Liver (tissue), 9 donors: ENCODE data around the gene DAG1. TPM values are rescaled to one million over a fixed set of nuclear protein-coding genes. Genes with fewer than 3 reads are reported as not detected.

Experiments used
- DNase-seq: peaks from one replicate; pipeline ENCODE4 v3.0.0-alpha.2; 2017; ENCODE audit warnings: low spot score
- H3K27ac ChIP-seq, 2 donors: one replicate each; pipeline ENCODE4 v1.7.0; 2013; ENCODE audit warnings: inconsistent platforms in 2 of 2, low read length in 2 of 2, control low read depth in 1 of 2, low read depth in 1 of 2, mild to moderate bottlenecking in 1 of 2
- H3K27me3 ChIP-seq, 4 donors: one replicate each; pipeline versions ENCODE4 v1.6.1 to v1.7.0; 2013; ENCODE audit warnings: low read length in 3 of 4, inconsistent platforms in 1 of 4, mild to moderate bottlenecking in 1 of 4, moderate library complexity in 1 of 4; ENCODE audit not compliant: control insufficient read depth in 4 of 4, insufficient read depth in 4 of 4
- H3K36me3 ChIP-seq, 4 donors: one replicate each; pipeline versions ENCODE4 v1.6.1 to v1.7.0; 2013; ENCODE audit warnings: low read length in 3 of 4, mild to moderate bottlenecking in 3 of 4, low read depth in 1 of 4, moderate library complexity in 1 of 4; ENCODE audit not compliant: control insufficient read depth in 4 of 4, insufficient read depth in 3 of 4
- H3K4me1 ChIP-seq, 4 donors: one replicate each; pipeline versions ENCODE4 v1.6.1 to v1.7.0; 2013; ENCODE audit warnings: low read length in 3 of 4, mild to moderate bottlenecking in 3 of 4, moderate library complexity in 1 of 4; ENCODE audit not compliant: control insufficient read depth in 4 of 4, insufficient read depth in 4 of 4
- H3K4me3 ChIP-seq, 3 donors: one replicate each; pipeline versions ENCODE4 v1.6.1 to v1.7.0; 2013; ENCODE audit warnings: low read length in 3 of 3, control low read depth in 1 of 3, low read depth in 1 of 3, mild to moderate bottlenecking in 1 of 3
- H3K9ac ChIP-seq, 2 donors: one replicate each; pipeline ENCODE4 v1.7.0; 2013; ENCODE audit warnings: low read length in 2 of 2, mild to moderate bottlenecking in 2 of 2, moderate library complexity in 2 of 2, control low read depth in 1 of 2, low read depth in 1 of 2
- H3K9me3 ChIP-seq, 4 donors: one replicate each; pipeline versions ENCODE4 v1.6.1 to v1.7.0; 2013; ENCODE audit warnings: low read length in 3 of 4; ENCODE audit not compliant: control insufficient read depth in 4 of 4
- EGR1 ChIP-seq, 2 donors: IDR thresholded peaks; 2 replicates each; pipeline ENCODE4 v1.6.1; 2016 to 2018; ENCODE audit warnings: antibody characterized with exemption in 2 of 2, low read depth in 2 of 2
- FOXA1 ChIP-seq: IDR thresholded peaks from 2 replicates; pipeline ENCODE4 v1.6.1; 2016; ENCODE audit warnings: antibody characterized with exemption
- FOXA2 ChIP-seq: IDR thresholded peaks from 2 replicates; pipeline ENCODE4 v1.6.1; 2016; ENCODE audit warnings: antibody characterized with exemption
- GABPA ChIP-seq, 2 donors: IDR thresholded peaks in 1 of 2; conservative IDR thresholded peaks in 1 of 2; 2 replicates each; pipeline ENCODE4 v1.6.1; 2016; ENCODE audit warnings: antibody characterized with exemption in 2 of 2, mild to moderate bottlenecking in 1 of 2, moderate library complexity in 1 of 2
- HNF4A ChIP-seq, 2 donors: conservative IDR thresholded peaks; 2 replicates each; pipeline ENCODE4 v1.6.1; 2016; ENCODE audit warnings: antibody characterized with exemption in 2 of 2, mild to moderate bottlenecking in 2 of 2
- HNF4G ChIP-seq: IDR thresholded peaks from 2 replicates; pipeline ENCODE4 v1.6.1; 2016; ENCODE audit warnings: antibody characterized with exemption
- JUND ChIP-seq, 2 donors: IDR thresholded peaks; 2 replicates each; pipeline ENCODE4 v1.6.1; 2016; ENCODE audit warnings: antibody characterized with exemption in 2 of 2
- NR2F2 ChIP-seq: IDR thresholded peaks from 2 replicates; pipeline ENCODE4 v1.6.1; 2016; ENCODE audit warnings: antibody characterized with exemption
- RAD21 ChIP-seq, 2 donors: IDR thresholded peaks; 2 replicates each; pipeline ENCODE4 v1.6.1; 2016; ENCODE audit warnings: antibody characterized with exemption in 2 of 2, mild to moderate bottlenecking in 2 of 2
- RXRA ChIP-seq, 2 donors: IDR thresholded peaks; 2 replicates each; pipeline ENCODE4 v1.6.1; 2017 to 2018; ENCODE audit warnings: antibody characterized with exemption in 2 of 2, mild to moderate bottlenecking in 1 of 2
- SP1 ChIP-seq: IDR thresholded peaks from 2 replicates; pipeline ENCODE4 v1.6.1; 2018; ENCODE audit warnings: antibody characterized with exemption, mild to moderate bottlenecking
- TAF1 ChIP-seq: conservative IDR thresholded peaks from 2 replicates; pipeline ENCODE4 v1.6.1; 2016; ENCODE audit warnings: antibody characterized with exemption, mild to moderate bottlenecking
- YY1 ChIP-seq: IDR thresholded peaks from 2 replicates; pipeline ENCODE4 v1.6.1; 2016; ENCODE audit warnings: antibody characterized with exemption, mild to moderate bottlenecking
- WGBS: extraction: QIAGEN DNeasy Blood & Tissue Kit; methylation state at CpG from one replicate; pipeline ENCODE4 v1.1.7; 2013; 5-methylcytosine and 5-hydroxymethylcytosine counted together
- polyA plus RNA-seq, 2 donors: library from polyadenylated mRNA; stranded (reverse) in 1 of 2; unstranded in 1 of 2; fragments of 200-250 nt in 1 of 2; fragments of >200 nt in 1 of 2; fragmentation: Nextera tagmentation in 1 of 2; extraction: Ambion mirVana in 1 of 2; gene quantifications; one replicate each; pipeline versions ENCODE4 v1.2.1 to v1.2.3, GENCODE V29; 2013 to 2015
- total RNA-seq, 2 donors: library from RNA; depleted of rRNA; stranded (reverse); fragments of >200 nt; gene quantifications; one replicate each; pipeline ENCODE4 v1.2.3, GENCODE V29; 2014
- TF ChIP-seq, protein P1 (sequence below): fragments of 150-350 bp; IDR thresholded peaks from 2 replicates; pipeline ENCODE4 v1.5.1; 2017; ENCODE audit warnings: improper control_type of control experiment, low read depth, low read length; ENCODE audit not compliant: missing input control
- TF ChIP-seq, protein P2 (sequence below): IDR thresholded peaks from 2 replicates; pipeline ENCODE4 v1.6.1; 2016; ENCODE audit warnings: antibody characterized with exemption
- TF ChIP-seq, protein P3 (sequence below): IDR thresholded peaks from 2 replicates; pipeline ENCODE4 v1.6.1; 2016; ENCODE audit warnings: antibody characterized with exemption
- TF ChIP-seq, protein P4 (sequence below): IDR thresholded peaks from 2 replicates; pipeline ENCODE4 v1.6.1; 2016; ENCODE audit warnings: antibody characterized with exemption
- TF ChIP-seq, protein P5 (sequence below): IDR thresholded peaks from 2 replicates; pipeline ENCODE4 v1.6.1; 2016; ENCODE audit warnings: antibody characterized with exemption, mild to moderate bottlenecking
- donor health status: healthy.
- donor health status: healthy.
- donor health status: healthy.
- donor health status: healthy.
- donor health status: healthy.

Gene DAG1
- total and polyA plus RNA-seq, 4 donors: 12.1 to 54.4 (median 28.5) TPM

DNA sequence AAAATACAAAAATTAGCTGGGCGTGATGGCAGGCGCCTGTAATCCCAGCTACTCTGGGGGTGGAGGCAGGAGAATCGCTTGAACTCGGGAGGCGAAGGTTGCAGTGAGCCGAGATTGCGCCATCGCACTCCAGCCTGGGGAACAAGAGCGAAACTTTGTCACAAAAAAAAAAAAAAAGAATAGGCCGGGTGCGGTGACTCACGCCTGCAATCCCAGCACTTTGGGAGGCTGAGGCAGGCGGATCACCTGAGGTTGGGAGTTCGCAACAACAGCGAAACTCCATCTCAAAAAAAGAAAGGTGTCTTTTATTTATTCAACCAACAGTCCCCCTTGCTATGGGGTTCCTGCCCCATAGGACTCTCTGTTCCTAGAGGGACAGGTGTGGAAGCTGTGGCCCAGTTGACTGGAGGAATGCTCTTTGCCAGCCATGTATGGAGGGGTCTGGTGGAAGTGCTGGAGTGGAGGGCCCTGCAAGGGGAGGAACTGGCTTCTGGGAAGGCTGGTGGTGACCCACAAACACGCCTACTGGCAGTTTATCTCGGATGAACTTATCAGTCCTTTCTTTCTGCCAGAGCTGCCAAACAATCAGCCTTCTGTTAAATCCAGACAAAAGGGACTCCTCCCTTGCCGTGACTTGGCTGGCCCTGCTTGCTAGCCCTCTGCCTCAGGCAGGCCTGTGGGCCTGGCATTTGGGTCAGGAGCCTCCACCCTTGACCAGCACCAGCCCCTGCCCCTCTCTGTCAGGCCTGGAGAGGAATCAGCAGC lies 4.6 kb upstream of the DAG1 start:
- no peak for DNase-seq
- no peaks in the 10 kb centered on the region for H3K9me3 ChIP-seq
- TF ChIP-seq, protein P1, sequence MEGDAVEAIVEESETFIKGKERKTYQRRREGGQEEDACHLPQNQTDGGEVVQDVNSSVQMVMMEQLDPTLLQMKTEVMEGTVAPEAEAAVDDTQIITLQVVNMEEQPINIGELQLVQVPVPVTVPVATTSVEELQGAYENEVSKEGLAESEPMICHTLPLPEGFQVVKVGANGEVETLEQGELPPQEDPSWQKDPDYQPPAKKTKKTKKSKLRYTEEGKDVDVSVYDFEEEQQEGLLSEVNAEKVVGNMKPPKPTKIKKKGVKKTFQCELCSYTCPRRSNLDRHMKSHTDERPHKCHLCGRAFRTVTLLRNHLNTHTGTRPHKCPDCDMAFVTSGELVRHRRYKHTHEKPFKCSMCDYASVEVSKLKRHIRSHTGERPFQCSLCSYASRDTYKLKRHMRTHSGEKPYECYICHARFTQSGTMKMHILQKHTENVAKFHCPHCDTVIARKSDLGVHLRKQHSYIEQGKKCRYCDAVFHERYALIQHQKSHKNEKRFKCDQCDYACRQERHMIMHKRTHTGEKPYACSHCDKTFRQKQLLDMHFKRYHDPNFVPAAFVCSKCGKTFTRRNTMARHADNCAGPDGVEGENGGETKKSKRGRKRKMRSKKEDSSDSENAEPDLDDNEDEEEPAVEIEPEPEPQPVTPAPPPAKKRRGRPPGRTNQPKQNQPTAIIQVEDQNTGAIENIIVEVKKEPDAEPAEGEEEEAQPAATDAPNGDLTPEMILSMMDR: no peak
- TF ChIP-seq JUND (IDR thresholded peaks at IDR 0.05) (no peak), SP1 (no peak), GABPA (IDR thresholded peaks at IDR 0.05 in 1 of 2, conservative IDR thresholded peaks at IDR 0.05 in 1 of 2) (no peak), NR2F2 (no peak), FOXA1 (no peak), RAD21 (IDR thresholded peaks at IDR 0.05) (no peak), RXRA (IDR thresholded peaks at IDR 0.05) (no peak), HNF4G (no peak), TAF1 (no peak), HNF4A (conservative IDR thresholded peaks at IDR 0.05) (no peak), FOXA2 (no peak), YY1 (no peak), EGR1 (IDR thresholded peaks at IDR 0.05; ENCODE audit: low read depth in 2 of 2) (no peak)
- TF ChIP-seq, protein P2, sequence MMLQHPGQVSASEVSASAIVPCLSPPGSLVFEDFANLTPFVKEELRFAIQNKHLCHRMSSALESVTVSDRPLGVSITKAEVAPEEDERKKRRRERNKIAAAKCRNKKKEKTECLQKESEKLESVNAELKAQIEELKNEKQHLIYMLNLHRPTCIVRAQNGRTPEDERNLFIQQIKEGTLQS: no peak
- TF ChIP-seq, protein P3, sequence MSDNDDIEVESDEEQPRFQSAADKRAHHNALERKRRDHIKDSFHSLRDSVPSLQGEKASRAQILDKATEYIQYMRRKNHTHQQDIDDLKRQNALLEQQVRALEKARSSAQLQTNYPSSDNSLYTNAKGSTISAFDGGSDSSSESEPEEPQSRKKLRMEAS: no peak
- TF ChIP-seq, protein P4, sequence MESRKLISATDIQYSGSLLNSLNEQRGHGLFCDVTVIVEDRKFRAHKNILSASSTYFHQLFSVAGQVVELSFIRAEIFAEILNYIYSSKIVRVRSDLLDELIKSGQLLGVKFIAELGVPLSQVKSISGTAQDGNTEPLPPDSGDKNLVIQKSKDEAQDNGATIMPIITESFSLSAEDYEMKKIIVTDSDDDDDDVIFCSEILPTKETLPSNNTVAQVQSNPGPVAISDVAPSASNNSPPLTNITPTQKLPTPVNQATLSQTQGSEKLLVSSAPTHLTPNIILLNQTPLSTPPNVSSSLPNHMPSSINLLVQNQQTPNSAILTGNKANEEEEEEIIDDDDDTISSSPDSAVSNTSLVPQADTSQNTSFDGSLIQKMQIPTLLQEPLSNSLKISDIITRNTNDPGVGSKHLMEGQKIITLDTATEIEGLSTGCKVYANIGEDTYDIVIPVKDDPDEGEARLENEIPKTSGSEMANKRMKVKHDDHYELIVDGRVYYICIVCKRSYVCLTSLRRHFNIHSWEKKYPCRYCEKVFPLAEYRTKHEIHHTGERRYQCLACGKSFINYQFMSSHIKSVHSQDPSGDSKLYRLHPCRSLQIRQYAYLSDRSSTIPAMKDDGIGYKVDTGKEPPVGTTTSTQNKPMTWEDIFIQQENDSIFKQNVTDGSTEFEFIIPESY: no peak
- TF ChIP-seq, protein P5, sequence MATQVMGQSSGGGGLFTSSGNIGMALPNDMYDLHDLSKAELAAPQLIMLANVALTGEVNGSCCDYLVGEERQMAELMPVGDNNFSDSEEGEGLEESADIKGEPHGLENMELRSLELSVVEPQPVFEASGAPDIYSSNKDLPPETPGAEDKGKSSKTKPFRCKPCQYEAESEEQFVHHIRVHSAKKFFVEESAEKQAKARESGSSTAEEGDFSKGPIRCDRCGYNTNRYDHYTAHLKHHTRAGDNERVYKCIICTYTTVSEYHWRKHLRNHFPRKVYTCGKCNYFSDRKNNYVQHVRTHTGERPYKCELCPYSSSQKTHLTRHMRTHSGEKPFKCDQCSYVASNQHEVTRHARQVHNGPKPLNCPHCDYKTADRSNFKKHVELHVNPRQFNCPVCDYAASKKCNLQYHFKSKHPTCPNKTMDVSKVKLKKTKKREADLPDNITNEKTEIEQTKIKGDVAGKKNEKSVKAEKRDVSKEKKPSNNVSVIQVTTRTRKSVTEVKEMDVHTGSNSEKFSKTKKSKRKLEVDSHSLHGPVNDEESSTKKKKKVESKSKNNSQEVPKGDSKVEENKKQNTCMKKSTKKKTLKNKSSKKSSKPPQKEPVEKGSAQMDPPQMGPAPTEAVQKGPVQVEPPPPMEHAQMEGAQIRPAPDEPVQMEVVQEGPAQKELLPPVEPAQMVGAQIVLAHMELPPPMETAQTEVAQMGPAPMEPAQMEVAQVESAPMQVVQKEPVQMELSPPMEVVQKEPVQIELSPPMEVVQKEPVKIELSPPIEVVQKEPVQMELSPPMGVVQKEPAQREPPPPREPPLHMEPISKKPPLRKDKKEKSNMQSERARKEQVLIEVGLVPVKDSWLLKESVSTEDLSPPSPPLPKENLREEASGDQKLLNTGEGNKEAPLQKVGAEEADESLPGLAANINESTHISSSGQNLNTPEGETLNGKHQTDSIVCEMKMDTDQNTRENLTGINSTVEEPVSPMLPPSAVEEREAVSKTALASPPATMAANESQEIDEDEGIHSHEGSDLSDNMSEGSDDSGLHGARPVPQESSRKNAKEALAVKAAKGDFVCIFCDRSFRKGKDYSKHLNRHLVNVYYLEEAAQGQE: no peak
- no peaks in the 10 kb centered on the region for H3K27me3 ChIP-seq
- peak overlapping the region in 1 of 2 donors; percentile 22 for H3K27ac ChIP-seq
- no peak overlapping the region for H3K9ac ChIP-seq
- WGBS: 87% methylated on average over 18 of the region's 18 CpGs
- H3K4me3 ChIP-seq: no peak overlapping the region
- peaks cover 4 to 12% (median 9%) of the 10 kb centered on the region in 4 donors for H3K4me1 ChIP-seq
- no peaks in the 10 kb centered on the region for H3K36me3 ChIP-seq
